WTC11 (cell line): Measurements from ENCODE around the gene ATP6V1G2. TPM values are rescaled to one million over a fixed set of nuclear protein-coding genes. Genes with fewer than 3 reads are reported as not detected.

Experiments
- ATAC-seq: fragments of 200-7000 bp; cut with Tn5 transposase; 2 replicates; pipeline ENCODE4 v1.10.0; 2021; ENCODE audit warnings: mild to moderate bottlenecking, moderate library complexity
- CTCF ChIA-PET: fragments of 300-600 bp; sonication (Branson Sonifier 250); formaldehyde crosslinking; loops from one replicate; lab custom pipeline; 2021; ENCODE audit warnings: antibody characterized with exemption; lab: Charles Lee
- POLR2A ChIA-PET: fragments of 350-600 bp; sonication (Branson Sonifier 250); formaldehyde crosslinking; loops from one replicate; lab custom pipeline; 2021; ENCODE audit warnings: antibody characterized with exemption; lab: Charles Lee
- DNase-seq: peaks from one replicate; pipeline ENCODE4 v3.0.0; 2021; ENCODE audit warnings: low spot score
- H3K27ac Mint-ChIP-seq: 2 replicates; pipeline ENCODE4 v1.8.0; 2021; ENCODE audit warnings: mixed read lengths
- H3K27me3 Mint-ChIP-seq: 2 replicates; pipeline ENCODE4 v1.8.0; 2021; ENCODE audit warnings: low read depth, mild to moderate bottlenecking, moderate library complexity, mixed read lengths
- H3K36me3 Mint-ChIP-seq: 2 replicates; pipeline ENCODE4 v1.8.0; 2021; ENCODE audit warnings: mixed read lengths
- H3K4me1 Mint-ChIP-seq: 2 replicates; pipeline ENCODE4 v1.8.0; 2022; ENCODE audit warnings: mixed read lengths
- H3K4me3 Mint-ChIP-seq: 2 replicates; pipeline ENCODE4 v1.8.0; 2021; ENCODE audit warnings: mild to moderate bottlenecking, moderate library complexity, mixed read lengths
- H3K9me3 Mint-ChIP-seq: 2 replicates; pipeline ENCODE4 v1.8.0; 2021; ENCODE audit warnings: mixed read lengths
- ATF1 ChIP-seq: sonication (generic); formaldehyde crosslinking; IDR thresholded peaks from 2 replicates; pipeline ENCODE4 v1.8.1; 2023; ENCODE audit warnings: mild to moderate bottlenecking, moderate library complexity, missing genetic modification reagents
- CREB1 ChIP-seq: sonication (generic); formaldehyde crosslinking; IDR thresholded peaks from 2 replicates; pipeline ENCODE4 v1.8.0; 2023; ENCODE audit warnings: mild to moderate bottlenecking, missing genetic modification reagents
- FOXP1 ChIP-seq: sonication (generic); formaldehyde crosslinking; IDR thresholded peaks from 2 replicates; pipeline ENCODE4 v1.8.0; 2022; ENCODE audit warnings: missing genetic modification reagents, mild to moderate bottlenecking, moderate library complexity, borderline replicate concordance
- GRHL2 ChIP-seq: fragments of 250-450 bp; sonication (Bioruptor Pico); IDR thresholded peaks from 2 replicates; pipeline ENCODE4 v1.8.0; 2022; ENCODE audit warnings: mild to moderate bottlenecking, moderate library complexity; ENCODE audit not compliant: insufficient replicate concordance, severe bottlenecking
- NFE2L1 ChIP-seq: sonication (generic); formaldehyde crosslinking; IDR thresholded peaks from 2 replicates; pipeline ENCODE4 v1.8.1; 2023; ENCODE audit warnings: missing genetic modification reagents
- NR1H2 ChIP-seq: sonication (generic); formaldehyde crosslinking; IDR thresholded peaks from 2 replicates; pipeline ENCODE4 v1.9.0; 2021; ENCODE audit warnings: mild to moderate bottlenecking, moderate library complexity, missing genetic modification reagents
- SMAD4 ChIP-seq: sonication (generic); formaldehyde crosslinking; IDR thresholded peaks from 2 replicates; pipeline ENCODE4 v1.8.0; 2022; ENCODE audit warnings: mild to moderate bottlenecking, missing genetic modification reagents
- SOX15 ChIP-seq: fragments of 250-450 bp; sonication (Bioruptor Pico); IDR thresholded peaks from 2 replicates; pipeline ENCODE4 v1.9.0; 2021; ENCODE audit warnings: mild to moderate bottlenecking
- TCF7 ChIP-seq: sonication (generic); formaldehyde crosslinking; IDR thresholded peaks from 2 replicates; pipeline ENCODE4 v1.8.0; 2022; ENCODE audit warnings: mild to moderate bottlenecking, low read depth, missing genetic modification reagents, moderate library complexity
- ZNF219 ChIP-seq: sonication (generic); formaldehyde crosslinking; IDR thresholded peaks from 2 replicates; pipeline ENCODE4 v1.8.0; 2023; ENCODE audit warnings: missing genetic modification reagents, mild to moderate bottlenecking, borderline replicate concordance
- total RNA-seq: library from RNA; stranded (reverse); gene quantifications from 3 replicates; pipeline ENCODE4 v1.2.3, GENCODE V29; 2021
- TF ChIP-seq, protein P1 (sequence below): fragments of 250-450 bp; sonication (Bioruptor Pico); IDR thresholded peaks from 2 replicates; pipeline ENCODE4 v1.9.0; 2021; ENCODE audit warnings: mild to moderate bottlenecking, borderline replicate concordance
- TF ChIP-seq, protein P2 (sequence below): sonication (generic); formaldehyde crosslinking; IDR thresholded peaks from 2 replicates; pipeline ENCODE4 v1.8.1; 2022; ENCODE audit warnings: missing genetic modification reagents, borderline replicate concordance
- TF ChIP-seq, protein P3 (sequence below): sonication (generic); formaldehyde crosslinking; IDR thresholded peaks from 2 replicates; pipeline ENCODE4 v1.8.0; 2022; ENCODE audit warnings: mild to moderate bottlenecking, missing genetic modification reagents
- TF ChIP-seq, protein P4 (sequence below): sonication (generic); formaldehyde crosslinking; IDR thresholded peaks from 2 replicates; pipeline ENCODE4 v1.8.1; 2023; ENCODE audit warnings: mild to moderate bottlenecking, missing genetic modification reagents, moderate library complexity
- TF ChIP-seq, protein P5 (sequence below): sonication (generic); formaldehyde crosslinking; IDR thresholded peaks from 2 replicates; pipeline ENCODE4 v1.8.0; 2022; ENCODE audit warnings: mild to moderate bottlenecking, missing genetic modification reagents
- TF ChIP-seq, protein P6 (sequence below): sonication (generic); formaldehyde crosslinking; IDR thresholded peaks from 2 replicates; pipeline ENCODE4 v1.8.1; 2022; ENCODE audit warnings: mild to moderate bottlenecking, moderate library complexity, missing genetic modification reagents
- TF ChIP-seq, protein P7 (sequence below): fragments of 250-450 bp; sonication (Bioruptor Pico); IDR thresholded peaks from 2 replicates; pipeline ENCODE4 v1.9.0; 2021; ENCODE audit warnings: mild to moderate bottlenecking
- TF ChIP-seq, protein P8 (sequence below): sonication (generic); formaldehyde crosslinking; IDR thresholded peaks from 2 replicates; pipeline ENCODE4 v1.8.0; 2023; ENCODE audit warnings: missing genetic modification reagents, mild to moderate bottlenecking, borderline replicate concordance

Gene ATP6V1G2
- total RNA-seq, 1 experiment from 2014 or later: 4.0 TPM

DNA sequence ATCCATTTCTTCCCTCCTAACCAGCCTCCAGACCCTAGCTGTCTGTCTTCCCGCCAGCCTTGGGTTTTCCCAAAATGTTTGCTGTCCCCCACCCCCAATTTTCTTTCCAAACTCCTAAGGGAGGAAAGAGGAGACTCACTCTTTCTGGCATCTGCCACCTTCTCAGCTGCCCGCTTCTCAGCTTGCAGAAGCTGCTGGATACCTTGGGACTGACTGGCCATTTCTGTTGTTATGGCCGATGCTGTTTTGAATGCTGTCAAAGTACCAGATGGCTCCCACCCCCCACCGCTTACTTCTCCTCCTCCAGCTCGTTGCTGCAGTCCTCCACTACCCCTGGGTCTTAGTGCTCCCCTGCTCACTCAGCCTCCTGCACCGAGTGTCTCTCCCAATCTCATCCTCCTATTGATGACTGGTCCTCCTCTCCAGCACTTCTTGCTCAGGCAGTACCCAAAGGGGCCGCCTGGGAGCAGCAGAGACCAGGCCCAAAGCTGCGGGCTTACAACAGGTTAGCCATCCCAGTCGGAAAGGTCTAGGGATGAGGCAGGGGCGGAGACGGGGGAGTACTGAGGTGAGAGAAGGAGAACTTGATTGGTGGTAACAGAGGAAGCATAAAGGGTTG lies at the start of gene ATP6V1G2 (continued):
- TF ChIP-seq, protein P1, sequence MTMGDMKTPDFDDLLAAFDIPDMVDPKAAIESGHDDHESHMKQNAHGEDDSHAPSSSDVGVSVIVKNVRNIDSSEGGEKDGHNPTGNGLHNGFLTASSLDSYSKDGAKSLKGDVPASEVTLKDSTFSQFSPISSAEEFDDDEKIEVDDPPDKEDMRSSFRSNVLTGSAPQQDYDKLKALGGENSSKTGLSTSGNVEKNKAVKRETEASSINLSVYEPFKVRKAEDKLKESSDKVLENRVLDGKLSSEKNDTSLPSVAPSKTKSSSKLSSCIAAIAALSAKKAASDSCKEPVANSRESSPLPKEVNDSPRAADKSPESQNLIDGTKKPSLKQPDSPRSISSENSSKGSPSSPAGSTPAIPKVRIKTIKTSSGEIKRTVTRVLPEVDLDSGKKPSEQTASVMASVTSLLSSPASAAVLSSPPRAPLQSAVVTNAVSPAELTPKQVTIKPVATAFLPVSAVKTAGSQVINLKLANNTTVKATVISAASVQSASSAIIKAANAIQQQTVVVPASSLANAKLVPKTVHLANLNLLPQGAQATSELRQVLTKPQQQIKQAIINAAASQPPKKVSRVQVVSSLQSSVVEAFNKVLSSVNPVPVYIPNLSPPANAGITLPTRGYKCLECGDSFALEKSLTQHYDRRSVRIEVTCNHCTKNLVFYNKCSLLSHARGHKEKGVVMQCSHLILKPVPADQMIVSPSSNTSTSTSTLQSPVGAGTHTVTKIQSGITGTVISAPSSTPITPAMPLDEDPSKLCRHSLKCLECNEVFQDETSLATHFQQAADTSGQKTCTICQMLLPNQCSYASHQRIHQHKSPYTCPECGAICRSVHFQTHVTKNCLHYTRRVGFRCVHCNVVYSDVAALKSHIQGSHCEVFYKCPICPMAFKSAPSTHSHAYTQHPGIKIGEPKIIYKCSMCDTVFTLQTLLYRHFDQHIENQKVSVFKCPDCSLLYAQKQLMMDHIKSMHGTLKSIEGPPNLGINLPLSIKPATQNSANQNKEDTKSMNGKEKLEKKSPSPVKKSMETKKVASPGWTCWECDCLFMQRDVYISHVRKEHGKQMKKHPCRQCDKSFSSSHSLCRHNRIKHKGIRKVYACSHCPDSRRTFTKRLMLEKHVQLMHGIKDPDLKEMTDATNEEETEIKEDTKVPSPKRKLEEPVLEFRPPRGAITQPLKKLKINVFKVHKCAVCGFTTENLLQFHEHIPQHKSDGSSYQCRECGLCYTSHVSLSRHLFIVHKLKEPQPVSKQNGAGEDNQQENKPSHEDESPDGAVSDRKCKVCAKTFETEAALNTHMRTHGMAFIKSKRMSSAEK: no peak
- TF ChIP-seq TCF7 (CRISPR knock-in tag) (no peak), NR1H2 (CRISPR knock-in tag) (no peak), GRHL2 (CRISPR knock-in tag) (no peak), SMAD4 (CRISPR knock-in tag) (no peak), FOXP1 (CRISPR knock-in tag) (no peak; the same call in 1 of the 2 replicates), NFE2L1 (CRISPR knock-in tag) (0 out of 2 replicates have a peak, but pooled peaks have one; percentile 34)
- TF ChIP-seq, protein P2, sequence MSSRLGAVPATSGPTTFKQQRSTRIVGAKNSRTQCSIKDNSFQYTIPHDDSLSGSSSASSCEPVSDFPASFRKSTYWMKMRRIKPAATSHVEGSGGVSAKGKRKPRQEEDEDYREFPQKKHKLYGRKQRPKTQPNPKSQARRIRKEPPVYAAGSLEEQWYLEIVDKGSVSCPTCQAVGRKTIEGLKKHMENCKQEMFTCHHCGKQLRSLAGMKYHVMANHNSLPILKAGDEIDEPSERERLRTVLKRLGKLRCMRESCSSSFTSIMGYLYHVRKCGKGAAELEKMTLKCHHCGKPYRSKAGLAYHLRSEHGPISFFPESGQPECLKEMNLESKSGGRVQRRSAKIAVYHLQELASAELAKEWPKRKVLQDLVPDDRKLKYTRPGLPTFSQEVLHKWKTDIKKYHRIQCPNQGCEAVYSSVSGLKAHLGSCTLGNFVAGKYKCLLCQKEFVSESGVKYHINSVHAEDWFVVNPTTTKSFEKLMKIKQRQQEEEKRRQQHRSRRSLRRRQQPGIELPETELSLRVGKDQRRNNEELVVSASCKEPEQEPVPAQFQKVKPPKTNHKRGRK (CRISPR knock-in tag): no peak
- TF ChIP-seq, protein P3, sequence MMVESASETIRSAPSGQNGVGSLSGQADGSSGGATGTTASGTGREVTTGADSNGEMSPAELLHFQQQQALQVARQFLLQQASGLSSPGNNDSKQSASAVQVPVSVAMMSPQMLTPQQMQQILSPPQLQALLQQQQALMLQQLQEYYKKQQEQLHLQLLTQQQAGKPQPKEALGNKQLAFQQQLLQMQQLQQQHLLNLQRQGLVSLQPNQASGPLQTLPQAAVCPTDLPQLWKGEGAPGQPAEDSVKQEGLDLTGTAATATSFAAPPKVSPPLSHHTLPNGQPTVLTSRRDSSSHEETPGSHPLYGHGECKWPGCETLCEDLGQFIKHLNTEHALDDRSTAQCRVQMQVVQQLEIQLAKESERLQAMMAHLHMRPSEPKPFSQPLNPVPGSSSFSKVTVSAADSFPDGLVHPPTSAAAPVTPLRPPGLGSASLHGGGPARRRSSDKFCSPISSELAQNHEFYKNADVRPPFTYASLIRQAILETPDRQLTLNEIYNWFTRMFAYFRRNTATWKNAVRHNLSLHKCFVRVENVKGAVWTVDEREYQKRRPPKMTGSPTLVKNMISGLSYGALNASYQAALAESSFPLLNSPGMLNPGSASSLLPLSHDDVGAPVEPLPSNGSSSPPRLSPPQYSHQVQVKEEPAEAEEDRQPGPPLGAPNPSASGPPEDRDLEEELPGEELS: no peak
- TF ChIP-seq, protein P4, sequence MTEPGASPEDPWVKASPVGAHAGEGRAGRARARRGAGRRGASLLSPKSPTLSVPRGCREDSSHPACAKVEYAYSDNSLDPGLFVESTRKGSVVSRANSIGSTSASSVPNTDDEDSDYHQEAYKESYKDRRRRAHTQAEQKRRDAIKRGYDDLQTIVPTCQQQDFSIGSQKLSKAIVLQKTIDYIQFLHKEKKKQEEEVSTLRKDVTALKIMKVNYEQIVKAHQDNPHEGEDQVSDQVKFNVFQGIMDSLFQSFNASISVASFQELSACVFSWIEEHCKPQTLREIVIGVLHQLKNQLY: no peak
- TF ChIP-seq, protein P5, sequence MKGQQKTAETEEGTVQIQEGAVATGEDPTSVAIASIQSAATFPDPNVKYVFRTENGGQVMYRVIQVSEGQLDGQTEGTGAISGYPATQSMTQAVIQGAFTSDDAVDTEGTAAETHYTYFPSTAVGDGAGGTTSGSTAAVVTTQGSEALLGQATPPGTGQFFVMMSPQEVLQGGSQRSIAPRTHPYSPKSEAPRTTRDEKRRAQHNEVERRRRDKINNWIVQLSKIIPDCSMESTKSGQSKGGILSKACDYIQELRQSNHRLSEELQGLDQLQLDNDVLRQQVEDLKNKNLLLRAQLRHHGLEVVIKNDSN (CRISPR knock-in tag): no peak
- TF ChIP-seq, protein P6, sequence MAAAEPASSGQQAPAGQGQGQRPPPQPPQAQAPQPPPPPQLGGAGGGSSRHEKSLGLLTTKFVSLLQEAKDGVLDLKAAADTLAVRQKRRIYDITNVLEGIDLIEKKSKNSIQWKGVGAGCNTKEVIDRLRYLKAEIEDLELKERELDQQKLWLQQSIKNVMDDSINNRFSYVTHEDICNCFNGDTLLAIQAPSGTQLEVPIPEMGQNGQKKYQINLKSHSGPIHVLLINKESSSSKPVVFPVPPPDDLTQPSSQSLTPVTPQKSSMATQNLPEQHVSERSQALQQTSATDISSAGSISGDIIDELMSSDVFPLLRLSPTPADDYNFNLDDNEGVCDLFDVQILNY (CRISPR knock-in tag): peak; percentile 33; the same call in 1 of the 2 replicates
- TF ChIP-seq, protein P7, sequence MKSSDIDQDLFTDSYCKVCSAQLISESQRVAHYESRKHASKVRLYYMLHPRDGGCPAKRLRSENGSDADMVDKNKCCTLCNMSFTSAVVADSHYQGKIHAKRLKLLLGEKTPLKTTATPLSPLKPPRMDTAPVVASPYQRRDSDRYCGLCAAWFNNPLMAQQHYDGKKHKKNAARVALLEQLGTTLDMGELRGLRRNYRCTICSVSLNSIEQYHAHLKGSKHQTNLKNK: no peak

DNA sequence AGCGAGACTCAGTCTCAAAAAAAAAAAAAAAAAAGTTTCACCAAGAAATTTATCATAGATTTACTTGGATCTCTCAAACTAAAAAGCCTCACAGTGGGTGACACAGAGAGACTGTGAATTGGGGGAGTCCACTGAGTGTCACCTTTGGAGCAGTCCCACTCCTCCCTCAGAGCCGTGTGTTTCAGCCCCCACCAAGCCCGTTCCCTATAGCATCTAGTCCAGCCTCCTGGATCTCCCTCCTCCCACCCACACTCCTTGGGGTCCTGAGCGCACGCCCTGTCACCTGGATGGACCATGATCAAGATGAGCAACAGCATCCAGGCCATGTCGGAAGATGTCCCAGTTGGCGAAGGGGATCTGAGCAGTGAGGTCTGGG lies 46.0 kb upstream of the ATP6V1G2 start:
- Mint-ChIP-seq H3K4me3 (no peak overlapping the region), H3K27ac (no peak overlapping the region), H3K36me3 (no peaks in the 10 kb centered on the region), H3K27me3 (no peaks in the 10 kb centered on the region), H3K4me1 (no peaks in the 10 kb centered on the region), H3K9me3 (no peaks in the 10 kb centered on the region)
- no peak for DNase-seq
- no peak for ATAC-seq
- TF ChIP-seq CREB1 (CRISPR knock-in tag): no peak
- TF ChIP-seq ZNF219 (CRISPR knock-in tag): no peak
- TF ChIP-seq, protein P6 (CRISPR knock-in tag): no peak
- TF ChIP-seq ATF1 (CRISPR knock-in tag): no peak
- no peak for TF ChIP-seq SOX15 (CRISPR knock-in tag)
- TF ChIP-seq, protein P8, sequence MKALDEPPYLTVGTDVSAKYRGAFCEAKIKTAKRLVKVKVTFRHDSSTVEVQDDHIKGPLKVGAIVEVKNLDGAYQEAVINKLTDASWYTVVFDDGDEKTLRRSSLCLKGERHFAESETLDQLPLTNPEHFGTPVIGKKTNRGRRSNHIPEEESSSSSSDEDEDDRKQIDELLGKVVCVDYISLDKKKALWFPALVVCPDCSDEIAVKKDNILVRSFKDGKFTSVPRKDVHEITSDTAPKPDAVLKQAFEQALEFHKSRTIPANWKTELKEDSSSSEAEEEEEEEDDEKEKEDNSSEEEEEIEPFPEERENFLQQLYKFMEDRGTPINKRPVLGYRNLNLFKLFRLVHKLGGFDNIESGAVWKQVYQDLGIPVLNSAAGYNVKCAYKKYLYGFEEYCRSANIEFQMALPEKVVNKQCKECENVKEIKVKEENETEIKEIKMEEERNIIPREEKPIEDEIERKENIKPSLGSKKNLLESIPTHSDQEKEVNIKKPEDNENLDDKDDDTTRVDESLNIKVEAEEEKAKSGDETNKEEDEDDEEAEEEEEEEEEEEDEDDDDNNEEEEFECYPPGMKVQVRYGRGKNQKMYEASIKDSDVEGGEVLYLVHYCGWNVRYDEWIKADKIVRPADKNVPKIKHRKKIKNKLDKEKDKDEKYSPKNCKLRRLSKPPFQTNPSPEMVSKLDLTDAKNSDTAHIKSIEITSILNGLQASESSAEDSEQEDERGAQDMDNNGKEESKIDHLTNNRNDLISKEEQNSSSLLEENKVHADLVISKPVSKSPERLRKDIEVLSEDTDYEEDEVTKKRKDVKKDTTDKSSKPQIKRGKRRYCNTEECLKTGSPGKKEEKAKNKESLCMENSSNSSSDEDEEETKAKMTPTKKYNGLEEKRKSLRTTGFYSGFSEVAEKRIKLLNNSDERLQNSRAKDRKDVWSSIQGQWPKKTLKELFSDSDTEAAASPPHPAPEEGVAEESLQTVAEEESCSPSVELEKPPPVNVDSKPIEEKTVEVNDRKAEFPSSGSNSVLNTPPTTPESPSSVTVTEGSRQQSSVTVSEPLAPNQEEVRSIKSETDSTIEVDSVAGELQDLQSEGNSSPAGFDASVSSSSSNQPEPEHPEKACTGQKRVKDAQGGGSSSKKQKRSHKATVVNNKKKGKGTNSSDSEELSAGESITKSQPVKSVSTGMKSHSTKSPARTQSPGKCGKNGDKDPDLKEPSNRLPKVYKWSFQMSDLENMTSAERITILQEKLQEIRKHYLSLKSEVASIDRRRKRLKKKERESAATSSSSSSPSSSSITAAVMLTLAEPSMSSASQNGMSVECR (CRISPR knock-in tag): no peak
- CTCF ChIA-PET: interaction anchor here (0.7 to 11.6 kb wide), 4 partner anchors 12 to 44 kb away, joined by 3 to 319 read pairs (median 148); partner anchors contain the start of genes ATP6V1G2, LST1, LTB and NFKBIL1
- POLR2A ChIA-PET: interaction anchor here (1.7 kb wide), 1 partner anchor 41 kb away, joined by 4 read pairs; no protein-coding TSS in a partner anchor
